ENCODE results near the gene SRRT.
A peak's percentile ranks its signal among the peaks of the same experiment; 100 is the strongest.
"Not testable (repeated sequence)": the region's sequence is repeated elsewhere in the genome, so short reads cannot be mapped to it uniquely, and the experiment has no call there.

SRRT gene

DNA sequence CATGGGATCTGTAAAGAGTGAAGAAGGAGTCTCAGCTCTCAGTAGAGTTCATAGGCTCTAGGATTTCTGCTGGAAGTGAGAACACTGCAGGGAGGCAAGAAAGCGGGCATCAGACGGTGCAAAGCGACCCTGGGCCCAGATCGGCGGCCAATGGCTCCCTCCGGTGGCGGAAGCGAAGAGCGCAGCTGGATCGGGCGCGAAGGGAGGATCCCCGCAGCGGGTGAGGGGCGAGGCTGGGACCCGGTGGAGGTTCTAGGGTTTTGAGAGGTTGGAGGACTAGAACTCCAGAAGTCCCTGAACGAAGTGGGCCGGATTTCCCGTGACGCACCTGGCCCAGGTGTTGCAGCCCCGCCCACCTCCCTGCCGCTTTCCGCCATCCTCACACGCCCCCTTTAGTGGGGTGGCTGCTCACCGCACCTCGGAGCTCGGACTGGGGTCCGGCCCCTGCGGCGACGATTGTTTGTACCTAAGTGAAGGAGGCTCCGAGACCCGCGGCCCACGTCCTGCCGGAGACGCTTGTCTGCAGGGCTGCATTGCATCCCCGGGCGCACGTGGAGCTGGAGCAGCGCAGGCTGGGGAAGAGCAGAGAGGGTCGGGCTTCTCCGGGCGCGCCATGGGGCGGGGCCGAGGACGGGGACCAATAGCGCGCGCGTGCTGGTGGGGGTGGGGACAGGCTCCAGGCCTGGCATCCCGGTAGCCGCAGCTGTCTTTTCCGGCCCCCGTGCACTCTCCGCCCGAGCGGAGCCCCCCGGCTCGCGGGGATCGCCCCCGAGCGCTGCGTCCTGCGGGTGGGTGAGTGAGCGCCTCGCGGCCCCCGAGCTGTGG lies 22.6 kb upstream of the SRRT start, which contains the start of gene SLC12A9:
TSS of gene SLC12A9 (plus strand) at position 666 of the 825 bp plus-strand sequence. CDS start 1,485 bp downstream, outside the sequence.
- Histone ChIP-seq H3K4me2 (ENCODE audit: low read length) (peak within 1 kb of the TSS; percentile 99), H3K27me3 (ENCODE audit: low read depth, low read length) (no peaks in the 10 kb centered on the region), H3K27ac (ENCODE audit: low read length) (peak within 1 kb of the TSS; percentile 13), H2AFZ (ENCODE audit: low read depth, low read length) (peak within 1 kb of the TSS; percentile 97), H4K20me1 (ENCODE audit: insufficient read depth, low read length) (0 out of 2 replicates have a peak, but pooled peaks cover 2% of the 10 kb centered on the region), H3K36me3 (replicated peaks; ENCODE audit: low read depth, low read length) (no peaks in the 10 kb centered on the region), H3K79me2 (ENCODE audit: low read length) (peaks cover 16% of the 10 kb centered on the region), H3K9me3 (ENCODE audit: insufficient read depth, low read length) (no peaks in the 10 kb centered on the region), H3K4me1 (ENCODE audit: low read length) (peaks cover 10% of the 10 kb centered on the region; the same call in 1 of the 2 replicates), H3K4me3 (ENCODE audit: low read length) (peak within 1 kb of the TSS; percentile 89), H3K9ac (ENCODE audit: low read length) (peak within 1 kb of the TSS; percentile 79)
- no peak for TF ChIP-seq EZH2phosphoT487 (IDR thresholded peaks at IDR 0.05; ENCODE audit: low read depth)
- TF ChIP-seq CTCF (IDR thresholded peaks at IDR 0.05; ENCODE audit: low read depth, low read length): peak; percentile 94

GRCh38 chr7:100854146-100854895 lies 20.6 kb upstream of the SRRT start:
- Histone ChIP-seq H3K4me1 (ENCODE audit: low read length) (peaks cover 10% of the 10 kb centered on the region; the same call in 1 of the 2 replicates), H2AFZ (ENCODE audit: low read depth, low read length) (no peak overlapping the region), H3K27me3 (ENCODE audit: low read depth, low read length) (no peaks in the 10 kb centered on the region), H3K27ac (ENCODE audit: low read length) (no peak overlapping the region), H3K9me3 (ENCODE audit: insufficient read depth, low read length) (no peaks in the 10 kb centered on the region), H3K4me3 (ENCODE audit: low read length) (no peak overlapping the region), H3K36me3 (replicated peaks; ENCODE audit: low read depth, low read length) (no peaks in the 10 kb centered on the region), H3K79me2 (ENCODE audit: low read length) (peaks cover 16% of the 10 kb centered on the region), H4K20me1 (ENCODE audit: insufficient read depth, low read length) (0 out of 2 replicates have a peak, but pooled peaks cover 2% of the 10 kb centered on the region), H3K4me2 (ENCODE audit: low read length) (0 out of 2 replicates have a peak overlapping the region, but pooled peaks have one; percentile 11), H3K9ac (ENCODE audit: low read length) (no peak overlapping the region)
- TF ChIP-seq CTCF (IDR thresholded peaks at IDR 0.05; ENCODE audit: low read depth, low read length) (no peak), EZH2phosphoT487 (IDR thresholded peaks at IDR 0.05; ENCODE audit: low read depth) (no peak)

GRCh38 chr7:100854899-100855298 lies 20.0 kb upstream of the SRRT start:
- not testable (repeated sequence) for H3K9me3 ChIP-seq (ENCODE audit: insufficient read depth, low read length); H3K36me3 ChIP-seq (replicated peaks; ENCODE audit: low read depth, low read length); H3K27me3 ChIP-seq (ENCODE audit: low read depth, low read length); H3K4me1 ChIP-seq (ENCODE audit: low read length); H3K4me2 ChIP-seq (ENCODE audit: low read length); H3K27ac ChIP-seq (ENCODE audit: low read length); H4K20me1 ChIP-seq (ENCODE audit: insufficient read depth, low read length); H2AFZ ChIP-seq (ENCODE audit: low read depth, low read length); H3K4me3 ChIP-seq (ENCODE audit: low read length); H3K9ac ChIP-seq (ENCODE audit: low read length)
- H3K79me2 ChIP-seq (ENCODE audit: low read length): peaks cover 16% of the 10 kb centered on the region

- H3K36me3 ChIP-seq (replicated peaks; ENCODE audit: low read depth, low read length): peaks cover 5% of the 10 kb centered on the region
- TF ChIP-seq CTCF (IDR thresholded peaks at IDR 0.05; ENCODE audit: low read depth, low read length) (no peak), EZH2phosphoT487 (IDR thresholded peaks at IDR 0.05; ENCODE audit: low read depth) (no peak)
- H4K20me1 ChIP-seq (ENCODE audit: insufficient read depth, low read length): 0 out of 2 replicates have a peak, but pooled peaks cover 2% of the 10 kb centered on the region
Observed at GRCh38 chr7:100855515-100855914, 19.4 kb upstream of the SRRT start.

More at GRCh38 chr7:100855515-100855914, 19.4 kb upstream of the SRRT start:
- Histone ChIP-seq H3K27me3 (ENCODE audit: low read depth, low read length) (no peaks in the 10 kb centered on the region), H3K4me2 (ENCODE audit: low read length) (no peak overlapping the region), H3K9ac (ENCODE audit: low read length) (no peak overlapping the region), H2AFZ (ENCODE audit: low read depth, low read length) (no peak overlapping the region), H3K4me3 (ENCODE audit: low read length) (no peak overlapping the region), H3K79me2 (ENCODE audit: low read length) (peaks cover 16% of the 10 kb centered on the region), H3K4me1 (ENCODE audit: low read length) (peaks cover 11% of the 10 kb centered on the region; the same call in 1 of the 2 replicates), H3K9me3 (ENCODE audit: insufficient read depth, low read length) (no peaks in the 10 kb centered on the region), H3K27ac (ENCODE audit: low read length) (no peak overlapping the region)

Data from OCI-LY3 (cell line).